ENCODE measurements around the gene RIF1. TPM values are rescaled to one million over a fixed set of nuclear protein-coding genes. Genes with fewer than 3 reads are reported as not detected.
"Not testable (repeated sequence)": the region's sequence is repeated elsewhere in the genome, so short reads cannot be mapped to it uniquely, and the experiment has no call there.

The RIF1 gene
- total RNA-seq, 4 donors from 2014 or later = 24.8 to 58.8 (median 33.5) TPM

DNA sequence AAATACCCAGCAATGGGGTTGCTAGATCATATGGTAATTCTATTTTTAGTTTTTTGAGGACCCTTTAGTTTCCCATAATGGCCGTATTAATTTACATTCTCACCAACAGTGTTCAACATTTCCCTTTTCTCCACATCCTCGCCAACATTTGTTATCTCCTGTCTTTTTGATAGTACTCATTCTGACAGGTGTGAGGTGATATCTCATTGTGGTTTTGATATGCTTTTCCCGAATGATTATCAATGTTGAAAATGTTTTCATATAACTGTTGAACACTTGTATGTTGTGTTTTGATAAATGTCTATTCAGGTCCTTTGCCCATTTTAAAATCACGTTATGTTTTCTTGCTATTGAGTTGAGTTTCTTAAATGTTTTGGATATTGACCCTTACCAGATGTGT is 5.8 kb upstream of the RIF1 start:
- Histone ChIP-seq H3K9me3 (no peaks in the 10 kb centered on the region), H3K4me1 (no peaks in the 10 kb centered on the region), H3K36me3 (no peaks in the 10 kb centered on the region), H3K27me3 (no peaks in the 10 kb centered on the region), H3K27ac (no peak overlapping the region), H3K4me3 (no peak overlapping the region)
- 82% methylated on average over 4 of the region's 4 CpGs for WGBS
- DNase-seq (ENCODE audit: low spot score in 2 of 2) = no peak
- no peak for TF ChIP-seq EP300 (IDR thresholded peaks at IDR 0.05)

DNA sequence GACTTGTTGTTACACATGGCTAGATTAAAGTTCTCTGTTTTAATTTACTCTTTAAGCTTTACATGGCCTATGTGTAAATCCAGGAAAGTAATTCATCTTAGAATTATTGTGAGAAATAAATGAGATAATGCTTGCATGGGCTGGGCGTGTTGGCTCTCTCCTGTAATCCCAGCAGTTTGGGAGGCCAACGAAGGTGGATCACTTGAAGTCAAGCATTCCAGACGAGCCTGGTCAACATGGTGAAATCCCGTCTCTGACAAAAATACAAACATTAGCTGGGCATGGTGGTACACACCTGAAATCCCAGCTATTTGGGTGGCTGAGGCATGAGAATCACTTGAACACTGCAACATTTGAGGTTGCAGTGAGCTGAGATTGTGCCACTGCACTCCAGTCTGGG is 4.3 kb upstream of the RIF1 start:
- DNase-seq (ENCODE audit: low spot score in 2 of 2) = no peak
- Histone ChIP-seq H3K9me3 (no peaks in the 10 kb centered on the region), H3K27me3 (no peaks in the 10 kb centered on the region), H3K36me3 (no peaks in the 10 kb centered on the region), H3K27ac (no peak overlapping the region), H3K4me3 (no peak overlapping the region), H3K4me1 (peaks cover 4% of the 10 kb centered on the region)
- TF ChIP-seq EP300 (IDR thresholded peaks at IDR 0.05) (no peak), POLR2AphosphoS5 (IDR thresholded peaks at IDR 0.05) (no peak), POLR2A (IDR thresholded peaks at IDR 0.05) (no peak)
- TF ChIP-seq, protein P1, sequence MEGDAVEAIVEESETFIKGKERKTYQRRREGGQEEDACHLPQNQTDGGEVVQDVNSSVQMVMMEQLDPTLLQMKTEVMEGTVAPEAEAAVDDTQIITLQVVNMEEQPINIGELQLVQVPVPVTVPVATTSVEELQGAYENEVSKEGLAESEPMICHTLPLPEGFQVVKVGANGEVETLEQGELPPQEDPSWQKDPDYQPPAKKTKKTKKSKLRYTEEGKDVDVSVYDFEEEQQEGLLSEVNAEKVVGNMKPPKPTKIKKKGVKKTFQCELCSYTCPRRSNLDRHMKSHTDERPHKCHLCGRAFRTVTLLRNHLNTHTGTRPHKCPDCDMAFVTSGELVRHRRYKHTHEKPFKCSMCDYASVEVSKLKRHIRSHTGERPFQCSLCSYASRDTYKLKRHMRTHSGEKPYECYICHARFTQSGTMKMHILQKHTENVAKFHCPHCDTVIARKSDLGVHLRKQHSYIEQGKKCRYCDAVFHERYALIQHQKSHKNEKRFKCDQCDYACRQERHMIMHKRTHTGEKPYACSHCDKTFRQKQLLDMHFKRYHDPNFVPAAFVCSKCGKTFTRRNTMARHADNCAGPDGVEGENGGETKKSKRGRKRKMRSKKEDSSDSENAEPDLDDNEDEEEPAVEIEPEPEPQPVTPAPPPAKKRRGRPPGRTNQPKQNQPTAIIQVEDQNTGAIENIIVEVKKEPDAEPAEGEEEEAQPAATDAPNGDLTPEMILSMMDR (IDR thresholded peaks at IDR 0.05) = no peak
- 79% methylated on average over 4 of the region's 4 CpGs for WGBS

DNA sequence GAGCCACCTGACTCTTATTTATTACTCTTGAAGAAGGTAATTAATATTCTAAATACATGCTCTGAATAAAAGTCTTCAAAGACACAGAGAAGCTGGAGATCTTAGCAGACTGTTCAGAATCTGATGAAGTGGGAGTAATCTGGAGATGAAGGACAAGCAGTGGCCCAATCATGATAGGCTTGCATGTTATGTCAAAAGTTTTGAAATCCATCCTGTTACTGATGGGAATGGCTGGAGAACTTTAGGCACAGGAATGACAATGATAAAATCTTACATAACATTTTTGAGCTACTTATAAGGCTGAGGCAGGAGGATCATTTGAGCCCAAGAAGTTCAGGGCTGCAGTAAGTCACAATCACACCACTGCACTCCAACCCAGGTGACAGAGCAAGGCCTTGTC is 2.4 kb upstream of the RIF1 start:
- no peak for DNase-seq (ENCODE audit: low spot score in 2 of 2)
- Histone ChIP-seq H3K4me3 (no peak overlapping the region), H3K27me3 (no peaks in the 10 kb centered on the region), H3K27ac (no peak overlapping the region), H3K4me1 (peaks cover 19% of the 10 kb centered on the region), H3K9me3 (no peaks in the 10 kb centered on the region), H3K36me3 (no peaks in the 10 kb centered on the region)
- TF ChIP-seq EP300 (IDR thresholded peaks at IDR 0.05) = no peak
- no peak for TF ChIP-seq POLR2AphosphoS5 (IDR thresholded peaks at IDR 0.05)
- TF ChIP-seq, protein P1 (IDR thresholded peaks at IDR 0.05) = no peak
- TF ChIP-seq POLR2A (IDR thresholded peaks at IDR 0.05) = no peak

DNA sequence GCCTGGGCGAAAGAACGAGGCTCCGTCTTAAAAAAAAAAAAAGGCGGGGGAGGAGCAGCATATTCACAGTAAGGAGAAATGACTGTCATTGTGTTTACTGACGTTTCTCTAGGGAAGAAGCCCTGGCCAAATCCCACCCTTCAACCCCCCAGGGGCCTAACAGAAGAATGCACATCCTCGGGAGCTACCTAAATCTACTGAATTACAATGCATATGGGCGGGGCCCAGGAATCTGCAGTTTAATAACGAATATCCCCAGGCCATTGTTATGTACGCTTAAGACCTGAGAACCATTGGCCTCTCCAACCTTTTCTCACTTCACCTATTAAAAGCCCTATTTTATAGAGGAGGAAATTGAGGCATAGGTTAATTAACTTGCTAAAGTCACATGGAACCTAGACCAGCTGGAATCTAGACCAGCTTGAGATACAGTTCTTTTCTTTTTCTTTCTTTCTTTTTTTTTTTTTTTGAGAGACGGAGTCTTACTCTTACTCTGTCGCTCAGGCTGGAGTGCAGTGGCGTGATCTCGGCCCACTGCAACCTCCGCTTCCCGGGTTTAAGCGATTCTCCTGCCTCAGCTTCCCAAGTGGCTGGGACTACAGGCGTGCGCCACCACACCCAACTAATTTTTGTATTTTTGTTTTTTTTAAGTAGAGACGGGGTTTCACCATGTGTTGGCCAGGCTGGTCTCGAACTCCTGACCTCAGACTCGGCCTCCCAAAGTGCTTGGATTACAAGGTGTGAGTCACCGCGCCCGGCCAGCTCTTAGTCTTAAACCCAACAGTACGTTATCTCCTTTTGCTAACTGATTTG is 708 bp upstream of the RIF1 start:
- Histone ChIP-seq H3K4me3 (peak overlapping the region; percentile 76), H3K4me1 (peaks cover 19% of the 10 kb centered on the region), H3K27ac (no peak overlapping the region), H3K27me3 (no peaks in the 10 kb centered on the region), H3K36me3 (peaks cover 9% of the 10 kb centered on the region), H3K9me3 (no peaks in the 10 kb centered on the region)
- TF ChIP-seq, protein P1 (IDR thresholded peaks at IDR 0.05) = no peak
- TF ChIP-seq EP300 (IDR thresholded peaks at IDR 0.05) = no peak
- TF ChIP-seq POLR2AphosphoS5 (IDR thresholded peaks at IDR 0.05) = no peak
- no peak for TF ChIP-seq POLR2A (IDR thresholded peaks at IDR 0.05)
- WGBS = 85% methylated on average over 25 of the region's 25 CpGs
- no peak for DNase-seq (ENCODE audit: low spot score in 2 of 2)

DNA sequence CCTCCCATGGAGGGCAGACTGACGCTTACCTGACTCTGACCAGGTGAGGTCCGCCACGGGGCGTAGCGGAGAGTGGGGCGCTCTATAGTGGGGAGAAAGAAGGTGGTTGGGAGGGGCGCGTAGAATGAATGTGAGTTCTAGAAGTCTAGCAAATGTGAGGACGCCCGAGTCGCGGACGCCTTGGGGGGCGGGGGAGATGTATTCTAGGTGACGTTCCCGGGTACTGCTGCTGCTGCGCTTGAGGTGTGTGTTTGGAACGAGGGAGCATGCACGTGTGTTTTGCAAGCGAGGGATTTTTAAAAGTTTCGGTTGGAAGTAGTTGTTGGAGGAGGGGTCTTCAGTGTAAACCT is 758 bp downstream of the RIF1 start:
- H3K36me3 ChIP-seq = peaks cover 21% of the 10 kb centered on the region
- under 1% methylated on average over 16 of the region's 21 CpGs for WGBS
- H3K9me3 ChIP-seq = no peaks in the 10 kb centered on the region
- peak overlapping the region; percentile 76 for H3K4me3 ChIP-seq
- no peaks in the 10 kb centered on the region for H3K27me3 ChIP-seq
- no peak for DNase-seq (ENCODE audit: low spot score in 2 of 2)
- TF ChIP-seq POLR2A (IDR thresholded peaks at IDR 0.05) = no peak
- TF ChIP-seq EP300 (IDR thresholded peaks at IDR 0.05) = no peak
- no peak for TF ChIP-seq POLR2AphosphoS5 (IDR thresholded peaks at IDR 0.05)
- peak overlapping the region; percentile 90 for H3K27ac ChIP-seq
- peaks cover 19% of the 10 kb centered on the region for H3K4me1 ChIP-seq

DNA sequence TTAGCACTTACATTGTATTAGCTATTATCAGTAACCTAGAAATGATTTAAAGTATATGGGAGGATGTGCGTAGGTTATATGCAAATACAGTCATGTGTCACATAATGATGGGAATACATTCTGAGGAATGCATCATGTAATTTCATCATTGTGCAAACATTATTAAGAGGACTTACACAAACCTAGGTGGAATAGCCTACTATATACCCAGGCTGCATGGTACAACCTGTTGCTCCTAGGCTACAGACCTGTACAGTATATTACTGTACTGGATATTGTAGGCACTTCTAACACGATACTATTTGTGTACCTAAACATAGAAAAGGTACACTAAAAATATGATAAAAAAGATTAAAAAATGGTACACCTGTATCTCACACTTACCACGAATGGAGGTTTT is 7.9 kb downstream of the RIF1 start:
- Histone ChIP-seq H3K9me3 (no peaks in the 10 kb centered on the region), H3K36me3 (peaks cover 90% of the 10 kb centered on the region), H3K4me3 (no peak overlapping the region), H3K4me1 (no peaks in the 10 kb centered on the region), H3K27me3 (no peaks in the 10 kb centered on the region), H3K27ac (no peak overlapping the region)
- WGBS = 95% methylated on average over 3 of the region's 3 CpGs
- no peak for DNase-seq (ENCODE audit: low spot score in 2 of 2)
- TF ChIP-seq EP300 (IDR thresholded peaks at IDR 0.05) (no peak), POLR2AphosphoS5 (IDR thresholded peaks at IDR 0.05) (no peak), POLR2A (IDR thresholded peaks at IDR 0.05) (no peak)
- TF ChIP-seq, protein P1 (IDR thresholded peaks at IDR 0.05) = no peak

DNA sequence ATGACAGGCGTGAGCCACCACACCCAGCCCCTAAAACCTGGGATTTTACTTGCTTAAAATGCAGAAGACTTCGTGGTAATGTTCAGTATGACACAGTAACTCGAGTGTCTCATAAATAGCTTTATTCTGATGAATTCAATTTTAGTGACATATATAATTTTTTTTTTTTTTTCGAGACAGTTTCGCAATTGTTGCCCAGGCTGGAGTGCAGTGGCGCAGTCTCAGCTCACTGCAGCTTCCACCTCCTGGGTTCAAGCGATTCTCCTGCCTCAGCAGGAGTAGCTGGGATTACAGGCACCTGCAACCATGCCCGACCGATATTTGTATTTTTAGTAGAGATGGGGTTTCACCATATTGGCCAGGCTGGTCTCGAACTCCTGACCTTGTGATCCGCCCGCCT is 12.0 kb downstream of the RIF1 start:
- H3K27me3 ChIP-seq; H3K4me3 ChIP-seq; H3K27ac ChIP-seq; DNase-seq (ENCODE audit: low spot score in 2 of 2); H3K4me1 ChIP-seq; H3K9me3 ChIP-seq: not testable (repeated sequence)
- peaks cover 72% of the 10 kb centered on the region for H3K36me3 ChIP-seq
- 97% methylated on average over 12 of the region's 12 CpGs for WGBS

All from suprapubic skin (tissue), 4 donors.